A549 (cell line): Measurements from ENCODE around the gene OTX1. TPM values are rescaled to one million over a fixed set of nuclear protein-coding genes. Genes with fewer than 3 reads are reported as not detected.

Experiments used
- ATAC-seq, 2 experiments: fragments of 200-7000 bp in 1 of 2; fragments of >200 bp in 1 of 2; cut with Nextera tagmentation in 1 of 2; cut with Tn5 transposase in 1 of 2; 3 replicates each; pipeline versions ENCODE4 v1.8.0 to v1.9.1; 2018 to 2020; ENCODE audit warnings: mild to moderate bottlenecking in 1 of 2, moderate library complexity in 1 of 2
- CTCF ChIA-PET: fragments of 300-600 bp; sonication (Branson Sonifier 250); formaldehyde crosslinking; extraction: SDS; loops from one replicate; lab custom pipeline; 2021; ENCODE audit warnings: antibody characterized with exemption, inconsistent platforms; lab: Yijun Ruan, JAX
- POLR2A ChIA-PET: fragments of 350-600 bp; formaldehyde crosslinking; extraction: SDS; loops from one replicate; lab custom pipeline; 2021; ENCODE audit warnings: antibody characterized with exemption, inconsistent platforms; lab: Yijun Ruan, JAX
- DNase-seq, 2 experiments: peaks; one replicate each; pipeline versions ENCODE4 v3.0.0 to v3.0.0-alpha.2; 2011 to 2016; ENCODE audit warnings: low read depth in 1 of 2, low spot score in 1 of 2
- FAIRE-seq: peaks from 2 replicates; lab custom pipeline; 2011; peaks lifted over from hg19 to GRCh38; lab: Jason Lieb, UNC
- H3K27ac ChIP-seq, 2 experiments: fragments of >200 bp; sonication (Bioruptor Twin); formaldehyde crosslinking; 3 replicates each; pipeline ENCODE4 v1.5.1; 2016 to 2017
- H3K4me1 ChIP-seq: fragments of >200 bp; sonication (Bioruptor Twin); formaldehyde crosslinking; 3 replicates; pipeline ENCODE4 v1.6.1; 2016
- H3K4me2 ChIP-seq: fragments of >200 bp; sonication (Bioruptor Twin); formaldehyde crosslinking; 3 replicates; pipeline ENCODE4 v1.6.1; 2016
- H3K4me3 ChIP-seq: fragments of >200 bp; sonication (Bioruptor Twin); formaldehyde crosslinking; 3 replicates; pipeline ENCODE4 v1.5.1; 2016
- H3K9me3 ChIP-seq: fragments of >200 bp; sonication (Bioruptor Twin); formaldehyde crosslinking; 3 replicates; pipeline ENCODE4 v1.6.1; 2016
- CEBPB ChIP-seq, 2 experiments: fragments of >200 bp in 1 of 2; sonication (Bioruptor Twin) in 1 of 2; formaldehyde crosslinking in 1 of 2; IDR thresholded peaks; 2 replicates each; pipeline ENCODE4 v1.6.1; 2012 to 2016
- CHD4 ChIP-seq: fragments of 200-600 bp; sonication (generic); IDR thresholded peaks from 2 replicates; pipeline ENCODE4 v1.6.1; 2016; ENCODE audit warnings: antibody characterized with exemption, mild to moderate bottlenecking, borderline replicate concordance
- FOSB ChIP-seq: fragments of 250-450 bp; sonication (Bioruptor Pico); IDR thresholded peaks from 2 replicates; pipeline ENCODE4 v1.5.0; 2020; ENCODE audit warnings: mild to moderate bottlenecking, moderate library complexity
- HEYL ChIP-seq: fragments of 250-450 bp; sonication (Bioruptor Pico); IDR thresholded peaks from 2 replicates; pipeline ENCODE4 v1.8.0; 2021; ENCODE audit warnings: mild to moderate bottlenecking, moderate library complexity
- KDM1A ChIP-seq: fragments of 200-600 bp; sonication (generic); IDR thresholded peaks from 2 replicates; pipeline ENCODE4 v1.6.1; 2016; ENCODE audit warnings: low read depth, mild to moderate bottlenecking
- MAZ ChIP-seq: fragments of 150-350 bp; IDR thresholded peaks from 2 replicates; pipeline ENCODE4 v1.6.1; 2014; ENCODE audit warnings: antibody characterized with exemption, low read depth, low read length, borderline replicate concordance
- NFE2L2 ChIP-seq: fragments of 150-350 bp; conservative IDR thresholded peaks from 2 replicates; pipeline ENCODE4 v1.6.1; 2014; ENCODE audit warnings: low read length
- POLR2AphosphoS2 ChIP-seq: conservative IDR thresholded peaks from 2 replicates; pipeline ENCODE4 v1.6.1; 2012; ENCODE audit warnings: low read length, improper control_type of control experiment, inconsistent platforms
- RFX5 ChIP-seq: fragments of 450-650 bp; IDR thresholded peaks from 2 replicates; pipeline ENCODE4 v1.7.1; 2014; ENCODE audit warnings: antibody characterized with exemption, mild to moderate bottlenecking, moderate library complexity
- RNF2 ChIP-seq: fragments of 200-600 bp; sonication (generic); IDR thresholded peaks from 2 replicates; pipeline ENCODE4 v1.6.1; 2016; ENCODE audit warnings: low read depth, mild to moderate bottlenecking, antibody characterized with exemption, moderate library complexity, borderline replicate concordance
- SMC3 ChIP-seq: fragments of >200 bp; sonication (Bioruptor Twin); formaldehyde crosslinking; IDR thresholded peaks from 3 replicates; pipeline ENCODE4 v1.6.1; 2018; ENCODE audit warnings: inconsistent platforms
- SREBF2 ChIP-seq: fragments of 450-650 bp; IDR thresholded peaks from 2 replicates; pipeline ENCODE4 v1.6.1; 2014; ENCODE audit warnings: mild to moderate bottlenecking, moderate library complexity
- TP53 ChIP-seq: fragments of 250-450 bp; sonication (Bioruptor Pico); IDR thresholded peaks from 2 replicates; pipeline ENCODE4 v1.5.0; 2021; ENCODE audit warnings: mild to moderate bottlenecking, moderate library complexity
- ZC3H11A ChIP-seq: fragments of 450-650 bp; IDR thresholded peaks from 2 replicates; pipeline ENCODE4 v1.6.1; 2014; ENCODE audit warnings: antibody characterized with exemption, mild to moderate bottlenecking
- ZFP36 ChIP-seq: fragments of 450-650 bp; IDR thresholded peaks from 2 replicates; pipeline ENCODE4 v1.6.1; 2014; ENCODE audit warnings: borderline replicate concordance; ENCODE audit not compliant: partially characterized antibody
- ZNF302 ChIP-seq: fragments of 250-450 bp; sonication (Bioruptor Pico); IDR thresholded peaks from 2 replicates; pipeline ENCODE4 v1.9.0; 2021; ENCODE audit warnings: inconsistent platforms, mild to moderate bottlenecking, moderate library complexity
- WGBS: methylation state at CpG from one replicate; pipeline ENCODE4 v1.1.6; 2017; ENCODE audit errors: missing lambda C conversion rate; 5-methylcytosine and 5-hydroxymethylcytosine counted together
- polyA plus RNA-seq, 4 experiments: library from polyadenylated mRNA; depleted of rRNA in 3 of 4; stranded (reverse); fragments of >200 nt; fragmentation: RNase III in 1 of 4; extraction: RNeasy Plus Mini Kit Qiagen cat#74134 plus additional on column Dnase treatment in 1 of 4; gene quantifications; 2 replicates in 3 of 4; 3 replicates in 1 of 4; pipeline ENCODE4 v1.2.3, GENCODE V29; 2011 to 2017
- TF ChIP-seq, protein P1 (sequence below): fragments of 450-650 bp; IDR thresholded peaks from 2 replicates; pipeline ENCODE4 v1.6.1; 2014; ENCODE audit warnings: antibody characterized with exemption
- TF ChIP-seq, protein P2 (sequence below): IDR thresholded peaks from 2 replicates; pipeline ENCODE4 v1.6.1; 2012
- TF ChIP-seq, protein P3 (sequence below): fragments of 150-350 bp; IDR thresholded peaks from 2 replicates; pipeline ENCODE4 v1.6.1; 2014; ENCODE audit warnings: low read depth, mild to moderate bottlenecking, low read length
- TF ChIP-seq, protein P4 (sequence below): IDR thresholded peaks from 2 replicates; pipeline ENCODE4 v1.6.1; 2012; ENCODE audit warnings: low read depth, borderline replicate concordance

Gene OTX1
- polyA plus RNA-seq, 2 of the 4 experiments (the other 2 are of a cell fraction), result 0.26 to 2.5 TPM

DNA sequence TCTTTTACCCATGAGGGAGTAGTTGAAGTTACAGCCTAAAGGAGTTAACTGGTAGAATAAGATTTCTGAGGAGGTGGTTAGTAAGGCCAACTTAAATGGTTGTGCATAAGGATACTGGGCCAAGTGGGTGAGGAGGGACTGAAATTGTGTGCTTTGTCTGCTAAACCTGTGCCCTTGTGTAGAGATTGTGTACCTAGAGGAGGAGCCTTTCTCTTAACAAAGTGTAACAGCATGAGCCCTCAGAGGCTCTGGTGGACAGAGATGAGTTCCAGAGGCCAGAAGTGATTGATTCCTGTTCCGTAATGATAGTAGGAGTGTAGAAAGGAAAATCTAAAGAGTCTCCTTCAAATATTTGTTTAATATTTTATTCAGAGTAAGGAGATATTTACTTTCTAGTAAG lies 42.9 kb downstream of the OTX1 start:
- H3K4me1 ChIP-seq, result no peaks in the 10 kb centered on the region
- WGBS, result 83% methylated on average over 1 of the region's 1 CpG
- ChIA-PET CTCF (no interaction called here), POLR2A (no interaction called here)
- no peak overlapping the region for H3K4me3 ChIP-seq
- TF ChIP-seq ZNF302 (no peak), RNF2 (no peak), ZFP36 (no peak), SREBF2 (no peak), SMC3 (no peak), FOSB (no peak)
- TF ChIP-seq, protein P1, sequence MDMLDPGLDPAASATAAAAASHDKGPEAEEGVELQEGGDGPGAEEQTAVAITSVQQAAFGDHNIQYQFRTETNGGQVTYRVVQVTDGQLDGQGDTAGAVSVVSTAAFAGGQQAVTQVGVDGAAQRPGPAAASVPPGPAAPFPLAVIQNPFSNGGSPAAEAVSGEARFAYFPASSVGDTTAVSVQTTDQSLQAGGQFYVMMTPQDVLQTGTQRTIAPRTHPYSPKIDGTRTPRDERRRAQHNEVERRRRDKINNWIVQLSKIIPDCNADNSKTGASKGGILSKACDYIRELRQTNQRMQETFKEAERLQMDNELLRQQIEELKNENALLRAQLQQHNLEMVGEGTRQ, result no peak
- H3K9me3 ChIP-seq, result no peaks in the 10 kb centered on the region
- ATAC-seq, result no peak
- no peak for DNase-seq
- no peak overlapping the region for H3K4me2 ChIP-seq
- H3K27ac ChIP-seq, result no peak overlapping the region
- no peak for FAIRE-seq

DNA sequence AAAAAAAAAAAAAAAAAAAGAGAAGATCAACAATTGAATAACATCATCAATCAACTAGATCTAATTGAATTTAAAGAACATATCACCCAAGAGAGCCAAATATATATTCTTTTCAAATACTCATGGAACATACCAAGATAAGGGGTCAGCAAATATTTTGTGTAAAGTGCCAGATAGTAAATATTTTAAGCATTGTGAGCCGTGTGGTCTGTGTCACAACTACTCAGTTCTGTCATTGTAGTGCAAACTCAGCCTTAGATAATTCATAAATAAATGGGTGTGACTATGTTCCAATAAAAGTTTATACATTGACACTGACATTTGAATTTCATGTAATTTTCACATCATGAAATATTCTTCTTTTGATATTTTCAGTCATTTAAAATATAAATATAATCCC lies 45.9 kb downstream of the OTX1 start:
- WGBS, result 34% methylated on average over 1 of the region's 1 CpG
- no peak for FAIRE-seq

DNA sequence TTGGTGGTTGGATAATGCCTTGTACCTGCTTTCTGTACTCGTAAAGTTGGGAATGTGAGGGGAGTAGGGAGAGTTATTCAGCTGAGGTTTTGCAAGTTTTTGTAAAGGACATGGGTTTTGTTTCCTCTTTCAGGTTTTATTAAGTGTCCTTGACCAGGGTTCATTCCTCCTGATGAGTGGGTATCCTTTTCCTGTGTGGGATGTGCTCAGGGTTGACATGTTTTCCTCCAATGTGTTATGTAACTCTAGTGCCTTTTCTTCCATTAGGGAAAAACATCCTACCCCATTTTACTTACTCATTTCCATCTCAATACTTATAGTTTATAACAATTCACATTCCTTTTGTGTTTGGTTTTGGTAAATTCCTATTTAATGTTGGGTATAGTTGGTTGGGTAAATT lies 48.4 kb downstream of the OTX1 start:
- H3K4me3 ChIP-seq, result no peak overlapping the region
- ChIA-PET POLR2A (no interaction called here), CTCF (interaction anchor here (1.0 kb wide), 1 partner anchor 12 kb away, joined by 3 read pairs; no protein-coding TSS in a partner anchor)
- WGBS, result 65% methylated on average over 1 of the region's 1 CpG
- no peak overlapping the region for H3K4me2 ChIP-seq
- H3K27ac ChIP-seq, result no peak overlapping the region
- no peak for DNase-seq
- no peak for FAIRE-seq
- H3K9me3 ChIP-seq, result peaks cover 13% of the 10 kb centered on the region; the same call in 2 of the 3 replicates
- TF ChIP-seq HEYL, result no peak
- ATAC-seq, result no peak
- H3K4me1 ChIP-seq, result no peaks in the 10 kb centered on the region

More for the DNA sequence above, 45.9 kb downstream of the OTX1 start:
- POLR2A ChIA-PET, result no interaction called here
- DNase-seq, result no peak
- TF ChIP-seq MAZ (no peak), POLR2AphosphoS2 (no peak), CEBPB (IDR thresholded peaks at IDR 0.05) (no peak), TP53 (CRISPR knock-in tag) (no peak), ZNF302 (no peak), ZC3H11A (no peak), ZFP36 (no peak)
- TF ChIP-seq, protein P2, sequence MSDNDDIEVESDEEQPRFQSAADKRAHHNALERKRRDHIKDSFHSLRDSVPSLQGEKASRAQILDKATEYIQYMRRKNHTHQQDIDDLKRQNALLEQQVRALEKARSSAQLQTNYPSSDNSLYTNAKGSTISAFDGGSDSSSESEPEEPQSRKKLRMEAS, result no peak
- TF ChIP-seq, protein P3, sequence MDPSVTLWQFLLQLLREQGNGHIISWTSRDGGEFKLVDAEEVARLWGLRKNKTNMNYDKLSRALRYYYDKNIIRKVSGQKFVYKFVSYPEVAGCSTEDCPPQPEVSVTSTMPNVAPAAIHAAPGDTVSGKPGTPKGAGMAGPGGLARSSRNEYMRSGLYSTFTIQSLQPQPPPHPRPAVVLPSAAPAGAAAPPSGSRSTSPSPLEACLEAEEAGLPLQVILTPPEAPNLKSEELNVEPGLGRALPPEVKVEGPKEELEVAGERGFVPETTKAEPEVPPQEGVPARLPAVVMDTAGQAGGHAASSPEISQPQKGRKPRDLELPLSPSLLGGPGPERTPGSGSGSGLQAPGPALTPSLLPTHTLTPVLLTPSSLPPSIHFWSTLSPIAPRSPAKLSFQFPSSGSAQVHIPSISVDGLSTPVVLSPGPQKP, result no peak
- TF ChIP-seq, protein P4, sequence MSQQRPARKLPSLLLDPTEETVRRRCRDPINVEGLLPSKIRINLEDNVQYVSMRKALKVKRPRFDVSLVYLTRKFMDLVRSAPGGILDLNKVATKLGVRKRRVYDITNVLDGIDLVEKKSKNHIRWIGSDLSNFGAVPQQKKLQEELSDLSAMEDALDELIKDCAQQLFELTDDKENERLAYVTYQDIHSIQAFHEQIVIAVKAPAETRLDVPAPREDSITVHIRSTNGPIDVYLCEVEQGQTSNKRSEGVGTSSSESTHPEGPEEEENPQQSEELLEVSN, result no peak
- TF ChIP-seq, all 56 proteins: peak for 0
- no peak overlapping the region for H3K4me3 ChIP-seq
- CTCF ChIA-PET, result no interaction called here
- H3K4me2 ChIP-seq, result no peak overlapping the region
- H3K4me1 ChIP-seq, result no peaks in the 10 kb centered on the region
- ATAC-seq, result no peak
- H3K9me3 ChIP-seq, result peaks cover 7% of the 10 kb centered on the region; the same call in 1 of the 3 replicates
- H3K27ac ChIP-seq, result no peak overlapping the region

DNA sequence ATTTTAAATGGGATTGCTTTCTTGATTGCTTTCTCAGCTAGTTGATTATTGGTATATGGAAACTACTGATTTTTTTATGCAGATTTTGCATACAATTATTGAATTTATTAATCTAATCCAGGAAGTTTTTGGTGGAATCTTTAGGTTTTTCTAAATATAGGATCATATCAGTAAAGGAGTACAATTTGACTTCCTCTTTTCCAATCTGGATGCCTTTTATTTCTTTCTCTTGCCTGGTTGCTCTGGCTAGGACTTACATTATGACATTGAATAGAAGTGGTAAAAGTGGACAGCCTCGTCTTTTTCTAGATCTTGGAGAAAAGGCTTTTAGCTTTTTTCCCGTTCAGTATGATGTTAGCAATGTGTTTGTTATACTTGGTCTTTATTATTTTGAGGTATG lies 51.3 kb downstream of the OTX1 start:
- ChIA-PET CTCF (no interaction called here), POLR2A (no interaction called here)
- H3K4me1 ChIP-seq, result no peaks in the 10 kb centered on the region
- DNase-seq, result no peak
- 6% methylated on average over 2 of the region's 2 CpGs for WGBS
- peaks cover 33% of the 10 kb centered on the region for H3K9me3 ChIP-seq
- H3K4me3 ChIP-seq, result no peak overlapping the region
- no peak for ATAC-seq
- no peak overlapping the region for H3K4me2 ChIP-seq
- no peak for TF ChIP-seq CEBPB (IDR thresholded peaks at IDR 0.05)
- no peak for TF ChIP-seq NFE2L2
- TF ChIP-seq SMC3, result no peak
- TF ChIP-seq TP53 (CRISPR knock-in tag), result no peak
- no peak for TF ChIP-seq RFX5
- no peak for TF ChIP-seq KDM1A
- no peak for TF ChIP-seq POLR2AphosphoS2
- no peak for TF ChIP-seq CHD4
- TF ChIP-seq ZNF302, result no peak
- no peak overlapping the region for H3K27ac ChIP-seq
- FAIRE-seq, result no peak
